D721Med (cell line): ENCODE results near the gene ZNF69.
"Not testable (repeated sequence)": the region's sequence is repeated elsewhere in the genome, so short reads cannot be mapped to it uniquely, and the experiment has no call there.

Experiments
- DNase-seq: peaks from one replicate; pipeline ENCODE4 v3.0.0; 2011; ENCODE audit warnings: low spot score; ENCODE audit not compliant: insufficient read length
- FAIRE-seq: peaks from 2 replicates; lab custom pipeline; 2011; peaks lifted over from hg19 to GRCh38; lab: Jason Lieb, UNC
- TF ChIP-seq, protein P1 (sequence below): IDR thresholded peaks from 2 replicates; pipeline ENCODE4 v1.5.1; 2012; ENCODE audit warnings: mild to moderate bottlenecking, control low read depth; ENCODE audit not compliant: insufficient read depth; ENCODE audit errors: missing control alignments

ZNF69 gene

DNA sequence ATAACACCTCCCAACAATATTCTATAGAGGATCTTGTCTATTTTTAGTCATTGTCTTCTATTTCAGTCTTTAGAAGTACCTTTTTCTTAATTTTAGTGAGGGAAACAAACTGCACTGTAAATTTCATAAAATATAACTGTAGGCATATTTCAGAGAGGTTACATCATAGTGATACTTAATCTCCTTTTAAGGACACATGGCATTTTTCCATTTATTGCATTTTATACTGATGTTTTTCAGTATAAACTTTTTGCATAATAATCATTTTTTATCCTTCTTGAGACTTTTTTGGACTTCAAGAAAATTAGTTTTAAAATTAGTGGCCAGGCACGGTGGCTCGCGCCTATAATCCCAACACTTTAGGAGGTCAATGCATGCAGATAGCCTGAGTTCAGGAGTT, 43.9 kb downstream of the ZNF69 start:
- DNase-seq = no peak
- no peak for FAIRE-seq
- TF ChIP-seq, protein P1, sequence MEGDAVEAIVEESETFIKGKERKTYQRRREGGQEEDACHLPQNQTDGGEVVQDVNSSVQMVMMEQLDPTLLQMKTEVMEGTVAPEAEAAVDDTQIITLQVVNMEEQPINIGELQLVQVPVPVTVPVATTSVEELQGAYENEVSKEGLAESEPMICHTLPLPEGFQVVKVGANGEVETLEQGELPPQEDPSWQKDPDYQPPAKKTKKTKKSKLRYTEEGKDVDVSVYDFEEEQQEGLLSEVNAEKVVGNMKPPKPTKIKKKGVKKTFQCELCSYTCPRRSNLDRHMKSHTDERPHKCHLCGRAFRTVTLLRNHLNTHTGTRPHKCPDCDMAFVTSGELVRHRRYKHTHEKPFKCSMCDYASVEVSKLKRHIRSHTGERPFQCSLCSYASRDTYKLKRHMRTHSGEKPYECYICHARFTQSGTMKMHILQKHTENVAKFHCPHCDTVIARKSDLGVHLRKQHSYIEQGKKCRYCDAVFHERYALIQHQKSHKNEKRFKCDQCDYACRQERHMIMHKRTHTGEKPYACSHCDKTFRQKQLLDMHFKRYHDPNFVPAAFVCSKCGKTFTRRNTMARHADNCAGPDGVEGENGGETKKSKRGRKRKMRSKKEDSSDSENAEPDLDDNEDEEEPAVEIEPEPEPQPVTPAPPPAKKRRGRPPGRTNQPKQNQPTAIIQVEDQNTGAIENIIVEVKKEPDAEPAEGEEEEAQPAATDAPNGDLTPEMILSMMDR = no peak

- DNase-seq, FAIRE-seq: not testable (repeated sequence)
These were observed 48.2 kb downstream of the ZNF69 start for GRCh38 chr19:11935829-11936228.

- FAIRE-seq, DNase-seq: not testable (repeated sequence)
These were observed 50.8 kb downstream of the ZNF69 start for GRCh38 chr19:11938383-11938782.

DNA sequence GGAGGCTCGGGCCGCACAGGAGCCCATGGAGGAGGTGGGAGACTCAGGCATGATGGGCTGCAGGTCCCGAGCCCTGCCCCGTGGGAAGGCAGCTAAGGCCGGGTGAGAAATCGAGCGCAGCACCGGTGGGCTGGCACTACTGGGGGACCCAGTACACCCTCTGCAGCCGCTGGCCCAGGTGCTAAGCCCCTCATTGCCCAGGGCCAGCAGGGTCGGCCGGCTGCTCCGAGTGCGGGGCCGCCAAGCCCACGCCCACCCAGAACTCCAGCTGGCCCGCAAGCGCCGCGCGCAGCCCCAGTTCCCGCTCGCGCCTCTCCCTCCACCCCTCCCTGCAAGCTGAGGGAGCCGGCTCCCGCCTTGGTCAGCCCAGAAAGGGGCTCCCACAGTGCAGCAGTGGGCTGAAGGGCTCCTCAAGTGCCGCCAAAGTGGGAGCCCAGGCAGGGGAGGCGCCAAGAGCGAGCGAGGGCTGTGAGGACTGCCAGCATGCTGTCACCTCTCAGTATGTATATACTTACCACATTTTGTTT, 53.8 kb downstream of the ZNF69 start:
- not testable (repeated sequence) for FAIRE-seq, DNase-seq

GRCh38 chr19:11942008-11942842, 54.6 kb downstream of the ZNF69 start:
- TF ChIP-seq, protein P1 = no peak
- no peak for FAIRE-seq
- no peak for DNase-seq

- no peak for FAIRE-seq
- TF ChIP-seq, protein P1 = no peak
- DNase-seq = no peak
These were observed 55.2 kb downstream of the ZNF69 start for GRCh38 chr19:11942843-11943108.

DNA sequence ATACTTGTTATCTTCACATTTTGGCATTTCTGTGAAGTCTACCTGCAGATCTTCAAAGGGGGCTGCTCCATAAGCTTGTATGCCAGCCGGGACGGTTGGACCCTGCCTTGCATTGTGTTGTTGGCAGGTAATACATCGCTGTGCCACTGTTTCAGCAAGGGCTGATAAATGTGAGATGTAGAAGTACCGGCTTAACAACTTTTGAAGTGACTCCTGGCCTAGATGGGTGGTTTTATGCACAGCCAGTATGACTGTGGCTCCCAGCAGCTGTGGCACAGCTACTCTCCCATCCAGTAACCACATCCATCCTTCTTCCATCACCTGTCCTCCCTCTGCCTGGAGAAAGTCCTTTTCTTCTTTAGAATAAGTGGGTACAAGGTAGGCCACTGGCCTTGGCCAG, 57.1 kb downstream of the ZNF69 start:
- FAIRE-seq (no peak), DNase-seq (no peak)
- TF ChIP-seq, protein P1 = no peak

DNA sequence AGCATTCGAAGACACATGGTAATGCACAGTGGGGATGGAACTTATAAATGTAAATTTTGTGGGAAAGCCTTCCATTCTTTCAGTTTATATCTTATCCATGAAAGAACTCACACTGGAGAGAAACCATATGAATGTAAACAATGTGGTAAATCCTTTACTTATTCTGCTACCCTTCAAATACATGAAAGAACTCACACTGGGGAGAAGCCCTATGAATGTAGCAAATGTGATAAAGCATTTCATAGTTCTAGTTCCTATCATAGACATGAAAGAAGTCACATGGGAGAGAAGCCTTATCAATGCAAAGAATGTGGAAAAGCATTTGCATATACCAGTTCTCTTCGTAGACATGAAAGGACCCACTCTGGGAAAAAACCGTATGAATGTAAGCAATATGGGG, 61.1 kb downstream of the ZNF69 start:
- TF ChIP-seq, protein P1 = no peak
- FAIRE-seq = no peak
- DNase-seq = no peak

GRCh38 chr19:11949201-11949600, 61.6 kb downstream of the ZNF69 start:
- TF ChIP-seq, protein P1 = no peak
- no peak for DNase-seq
- no peak for FAIRE-seq

- not testable (repeated sequence) for DNase-seq, FAIRE-seq
These were observed 62.1 kb downstream of the ZNF69 start for GRCh38 chr19:11949614-11950080.
